NB4 (cell line): ENCODE results near the gene PSTPIP2.

ENCODE experiments used
- CTCF ChIP-seq: IDR thresholded peaks from one replicate; pipeline ENCODE4 v1.5.1; 2012; ENCODE audit warnings: low read depth, low read length
- MYC ChIP-seq: IDR thresholded peaks from 2 replicates; pipeline ENCODE4 v1.6.1; 2011; ENCODE audit warnings: low read depth, low read length
- POLR2A ChIP-seq: IDR thresholded peaks from 2 replicates; pipeline ENCODE4 v1.6.1; 2011; ENCODE audit warnings: mild to moderate bottlenecking; ENCODE audit not compliant: insufficient read length; ENCODE audit errors: extremely low read depth
- TF ChIP-seq, protein P1 (sequence below): IDR thresholded peaks from 2 replicates; pipeline ENCODE4 v1.6.1; 2011; ENCODE audit warnings: low read depth, low read length

GRCh38 chr18:46061796-46062195, 10.3 kb downstream of the PSTPIP2 start:
- TF ChIP-seq CTCF (no peak), POLR2A (no peak), MYC (no peak)
- TF ChIP-seq, protein P1, sequence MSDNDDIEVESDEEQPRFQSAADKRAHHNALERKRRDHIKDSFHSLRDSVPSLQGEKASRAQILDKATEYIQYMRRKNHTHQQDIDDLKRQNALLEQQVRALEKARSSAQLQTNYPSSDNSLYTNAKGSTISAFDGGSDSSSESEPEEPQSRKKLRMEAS = no peak
